SK-MEL-5 (cell line): ENCODE results near the gene MT1F. TPM values are rescaled to one million over a fixed set of nuclear protein-coding genes. Genes with fewer than 3 reads are reported as not detected.

Experiments used
- total RNA-seq: library from RNA; depleted of rRNA; stranded (reverse); fragments of >200 nt; shearing (Covaris generic); gene quantifications from 2 replicates; pipeline ENCODE4 v1.2.3, GENCODE V29; 2014; rRNA removed

The MT1F gene
- total RNA-seq, 1 experiment from 2014 or later = not detected

Other genes with a start within 250 kb of the MT1F start
- 122 and 126 TPM in 2 replicates for gene AMFR, start 232.4 kb upstream of the MT1F start, total RNA-seq
- gene NUDT21, start 206.6 kb upstream of the MT1F start, total RNA-seq = 72.7 and 83.5 TPM in 2 replicates
- 92.6 and 95.1 TPM in 2 replicates for gene OGFOD1, start 206.4 kb upstream of the MT1F start, total RNA-seq
- gene BBS2, start 137.9 kb upstream of the MT1F start, total RNA-seq = 22.8 and 28.3 TPM in 2 replicates
- gene MT4, start 92.9 kb upstream of the MT1F start, total RNA-seq = not detected in 2 replicates
- gene MT3, start 68.4 kb upstream of the MT1F start, total RNA-seq = not detected in 2 replicates
- 8.8 and 15.0 TPM in 2 replicates for gene MT2A, start 49.4 kb upstream of the MT1F start, total RNA-seq
- gene MT1E, start 32.2 kb upstream of the MT1F start, total RNA-seq = not detected in 2 replicates
- gene MT1M, start 25.3 kb upstream of the MT1F start, total RNA-seq = not detected in 2 replicates
- gene MT1A, start 19.3 kb upstream of the MT1F start, total RNA-seq = not detected in 2 replicates
- gene MT1B, start 6.1 kb upstream of the MT1F start, total RNA-seq = not detected in 2 replicates
- gene MT1G, start 10.1 kb downstream of the MT1F start, total RNA-seq = not detected in 2 replicates
- not detected in 2 replicates for gene MT1H, start 11.9 kb downstream of the MT1F start, total RNA-seq
- 17.2 and 17.8 TPM in 2 replicates for gene MT1X, start 24.5 kb downstream of the MT1F start, total RNA-seq
- gene NUP93, start 72.2 kb downstream of the MT1F start, total RNA-seq = 132 and 134 TPM in 2 replicates
- gene SLC12A3, start 207.2 kb downstream of the MT1F start, total RNA-seq = not detected in 2 replicates